22Rv1 (cell line): ENCODE data around the gene MZT2A.
"Not testable (repeated sequence)": the region's sequence is repeated elsewhere in the genome, so short reads cannot be mapped to it uniquely, and the experiment has no call there.

Source experiments
- H3K27ac ChIP-seq: fragments of 450-650 bp; 2 replicates; pipeline ENCODE4 v1.5.1; 2017
- ZFX ChIP-seq: fragments of 450-650 bp; IDR thresholded peaks from 2 replicates; pipeline ENCODE4 v1.6.1; 2017; ENCODE audit warnings: antibody characterized with exemption, borderline replicate concordance
- TF ChIP-seq, protein P1 (sequence below): fragments of 450-650 bp; IDR thresholded peaks from 2 replicates; pipeline ENCODE4 v1.5.1; 2017; ENCODE audit warnings: mild to moderate bottlenecking

The MZT2A gene, protein sequence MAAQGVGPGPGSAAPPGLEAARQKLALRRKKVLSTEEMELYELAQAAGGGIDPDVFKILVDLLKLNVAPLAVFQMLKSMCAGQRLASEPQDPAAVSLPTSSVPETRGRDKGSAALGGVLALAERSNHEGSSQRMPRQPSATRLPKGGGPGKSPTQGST

DNA sequence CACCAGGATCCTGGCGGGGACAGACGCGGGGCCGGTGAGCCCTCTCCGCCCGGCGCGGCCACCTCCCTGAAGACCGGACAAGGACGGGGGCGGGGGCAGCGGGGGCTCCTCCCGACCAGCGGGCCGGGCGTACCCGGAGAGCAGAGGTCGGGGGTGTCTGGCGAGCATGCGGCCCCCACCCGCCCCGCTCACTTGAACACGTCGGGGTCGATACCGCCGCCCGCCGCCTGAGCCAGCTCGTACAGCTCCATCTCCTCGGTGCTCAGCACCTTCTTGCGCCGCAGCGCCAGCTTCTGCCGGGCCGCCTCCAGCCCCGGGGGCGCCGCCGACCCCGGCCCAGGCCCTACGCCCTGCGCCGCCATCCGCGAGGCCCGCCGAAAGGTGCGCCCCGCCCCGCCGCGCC, at the start of gene MZT2A:
TSS of gene MZT2A (minus strand) at position 383 of the 403 bp plus-strand sequence. CDS start at position 362, 21 bp downstream.
- peak within 1 kb of the TSS; percentile 76 for H3K27ac ChIP-seq

DNA sequence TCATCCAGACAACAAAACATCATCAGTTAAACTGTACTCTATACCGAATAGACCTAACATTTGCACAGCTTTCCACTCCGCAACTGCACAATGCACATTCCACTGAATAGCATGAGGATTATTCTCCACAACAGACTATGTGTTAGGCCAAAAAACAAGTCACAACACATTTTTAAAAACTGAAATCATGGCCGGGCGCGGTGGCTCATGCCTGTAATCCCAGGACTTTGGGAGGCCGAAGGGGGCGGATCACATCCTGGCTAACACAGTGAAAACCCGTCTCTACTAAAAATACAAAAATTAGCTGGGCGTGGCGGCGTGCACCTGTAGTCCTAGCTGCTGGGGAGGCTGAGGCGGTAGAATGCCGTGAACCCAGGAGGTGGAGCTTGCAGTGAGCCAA, 46.7 kb upstream of the MZT2A start:
- not testable (repeated sequence) for H3K27ac ChIP-seq

DNA sequence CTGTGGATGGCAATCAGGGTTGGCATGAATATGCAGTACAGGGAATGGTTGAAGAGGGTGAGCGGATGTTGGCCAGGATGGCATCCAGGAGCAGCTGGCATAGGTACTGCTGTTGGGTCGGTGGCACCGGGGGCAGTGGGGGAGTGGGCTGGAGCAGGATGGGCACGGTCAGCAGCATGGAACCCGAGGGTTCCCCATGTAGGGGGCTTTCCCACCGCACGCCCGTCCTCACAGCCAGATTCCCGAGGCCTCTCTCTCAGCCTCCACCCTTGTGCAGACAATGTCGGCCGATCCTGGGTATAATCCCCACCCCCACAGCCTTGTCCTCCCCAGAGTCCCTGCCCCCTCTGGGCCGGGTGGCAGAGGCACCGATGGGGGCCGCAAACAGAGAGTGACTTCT, 44.6 kb upstream of the MZT2A start:
- not testable (repeated sequence) for H3K27ac ChIP-seq

DNA sequence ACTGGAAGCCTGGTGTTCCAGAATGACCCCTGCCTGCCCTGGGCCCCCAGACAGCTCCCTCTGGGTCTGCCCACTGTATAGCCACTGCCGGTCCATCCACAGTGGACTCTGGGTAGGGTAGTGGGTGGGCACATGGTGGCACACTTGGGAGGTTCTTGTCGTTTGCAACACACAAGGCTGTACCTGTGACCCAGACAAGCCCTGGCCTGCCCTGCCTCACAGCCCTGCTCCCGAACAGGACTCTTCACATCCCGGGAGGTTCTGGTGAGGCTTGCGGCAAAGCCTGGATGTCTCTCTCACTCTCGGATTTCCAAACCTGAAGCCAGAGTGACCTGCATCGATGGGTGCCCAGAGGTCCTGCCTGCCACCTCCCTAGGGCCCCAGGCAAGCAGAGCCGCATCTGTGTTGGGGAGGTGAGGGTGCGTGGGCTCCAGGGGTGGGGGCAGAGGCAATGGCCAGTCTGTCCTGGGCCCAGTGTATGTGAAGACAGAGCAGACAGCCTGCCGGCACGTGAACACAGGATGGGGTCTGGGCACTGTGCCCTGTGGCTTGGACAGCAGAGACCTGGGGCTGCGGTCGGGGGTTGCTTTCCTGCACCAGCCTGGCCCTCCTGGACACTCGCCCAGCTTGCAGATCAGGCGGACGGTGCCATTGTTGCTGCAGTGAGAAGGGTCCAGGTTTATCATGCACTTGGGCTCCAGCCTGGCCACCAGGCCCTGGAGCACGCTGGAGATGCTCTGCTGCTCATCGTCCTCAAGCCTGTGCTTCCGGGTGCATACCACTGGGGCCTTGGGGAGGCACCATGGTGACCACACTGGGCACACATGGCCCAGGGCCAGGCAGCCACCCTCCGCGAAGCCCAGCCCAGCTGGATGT, 44.0 kb upstream of the MZT2A start:
- H3K27ac ChIP-seq = not testable (repeated sequence)

DNA sequence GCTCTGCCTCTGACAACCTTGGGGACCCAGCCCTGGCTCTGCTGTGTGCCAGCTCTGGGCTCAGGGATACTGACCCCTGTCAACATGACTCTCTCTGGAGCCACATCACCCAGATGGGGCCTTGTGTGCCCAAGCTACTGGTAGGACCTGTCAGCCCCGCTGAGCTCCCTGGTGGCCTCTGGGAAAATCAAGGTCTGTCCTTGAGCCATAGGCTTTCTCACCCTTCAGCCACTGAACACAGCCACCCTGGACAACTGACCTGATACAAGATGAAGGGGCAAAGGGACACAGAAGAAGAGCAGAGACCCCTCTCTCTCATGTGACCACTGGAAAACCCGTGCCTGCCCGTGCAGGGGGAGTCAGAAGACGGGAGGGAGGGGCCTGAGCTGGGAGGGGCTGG, 43.3 kb upstream of the MZT2A start:
- H3K27ac ChIP-seq = no peak overlapping the region
- TF ChIP-seq ZFX = no peak
- TF ChIP-seq, protein P1, sequence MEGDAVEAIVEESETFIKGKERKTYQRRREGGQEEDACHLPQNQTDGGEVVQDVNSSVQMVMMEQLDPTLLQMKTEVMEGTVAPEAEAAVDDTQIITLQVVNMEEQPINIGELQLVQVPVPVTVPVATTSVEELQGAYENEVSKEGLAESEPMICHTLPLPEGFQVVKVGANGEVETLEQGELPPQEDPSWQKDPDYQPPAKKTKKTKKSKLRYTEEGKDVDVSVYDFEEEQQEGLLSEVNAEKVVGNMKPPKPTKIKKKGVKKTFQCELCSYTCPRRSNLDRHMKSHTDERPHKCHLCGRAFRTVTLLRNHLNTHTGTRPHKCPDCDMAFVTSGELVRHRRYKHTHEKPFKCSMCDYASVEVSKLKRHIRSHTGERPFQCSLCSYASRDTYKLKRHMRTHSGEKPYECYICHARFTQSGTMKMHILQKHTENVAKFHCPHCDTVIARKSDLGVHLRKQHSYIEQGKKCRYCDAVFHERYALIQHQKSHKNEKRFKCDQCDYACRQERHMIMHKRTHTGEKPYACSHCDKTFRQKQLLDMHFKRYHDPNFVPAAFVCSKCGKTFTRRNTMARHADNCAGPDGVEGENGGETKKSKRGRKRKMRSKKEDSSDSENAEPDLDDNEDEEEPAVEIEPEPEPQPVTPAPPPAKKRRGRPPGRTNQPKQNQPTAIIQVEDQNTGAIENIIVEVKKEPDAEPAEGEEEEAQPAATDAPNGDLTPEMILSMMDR = no peak

DNA sequence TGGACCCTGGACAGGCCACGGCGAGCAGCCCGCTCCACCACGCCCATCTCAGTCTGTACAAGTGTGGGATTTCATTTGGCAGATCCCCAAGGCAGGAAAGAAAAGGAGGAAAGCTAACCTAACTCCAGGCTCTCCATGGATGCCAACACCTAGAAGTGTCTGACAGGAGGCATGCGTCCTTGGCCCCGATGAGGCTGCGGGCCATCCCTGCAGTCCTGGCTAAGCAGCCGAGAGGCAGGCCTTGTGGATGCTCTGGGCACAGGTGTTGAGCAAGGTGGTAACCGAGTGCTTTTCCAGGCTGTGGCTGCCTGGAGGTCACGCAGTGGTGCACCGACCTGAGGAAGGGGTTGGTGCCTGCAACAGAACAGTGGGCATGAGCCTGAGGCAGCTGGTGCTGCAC, 42.8 kb upstream of the MZT2A start:
- not testable (repeated sequence) for H3K27ac ChIP-seq

DNA sequence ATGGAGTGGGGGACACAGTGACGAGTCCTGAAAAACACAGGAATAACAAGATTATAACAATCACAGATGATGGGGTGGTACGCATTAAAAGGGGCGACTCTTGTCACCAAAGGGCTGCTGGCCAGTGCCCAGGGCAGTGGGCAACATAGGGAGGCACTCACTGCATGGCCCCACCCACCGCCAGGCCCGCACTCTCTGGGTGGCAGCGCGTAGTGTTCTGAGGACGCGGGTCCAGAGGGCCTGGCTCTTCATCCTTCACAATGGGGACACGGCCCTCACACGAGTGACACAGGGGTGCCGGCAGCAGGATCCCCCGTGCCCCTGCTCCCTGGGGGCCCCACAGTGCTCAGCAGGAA, 42.1 kb upstream of the MZT2A start:
- not testable (repeated sequence) for H3K27ac ChIP-seq

DNA sequence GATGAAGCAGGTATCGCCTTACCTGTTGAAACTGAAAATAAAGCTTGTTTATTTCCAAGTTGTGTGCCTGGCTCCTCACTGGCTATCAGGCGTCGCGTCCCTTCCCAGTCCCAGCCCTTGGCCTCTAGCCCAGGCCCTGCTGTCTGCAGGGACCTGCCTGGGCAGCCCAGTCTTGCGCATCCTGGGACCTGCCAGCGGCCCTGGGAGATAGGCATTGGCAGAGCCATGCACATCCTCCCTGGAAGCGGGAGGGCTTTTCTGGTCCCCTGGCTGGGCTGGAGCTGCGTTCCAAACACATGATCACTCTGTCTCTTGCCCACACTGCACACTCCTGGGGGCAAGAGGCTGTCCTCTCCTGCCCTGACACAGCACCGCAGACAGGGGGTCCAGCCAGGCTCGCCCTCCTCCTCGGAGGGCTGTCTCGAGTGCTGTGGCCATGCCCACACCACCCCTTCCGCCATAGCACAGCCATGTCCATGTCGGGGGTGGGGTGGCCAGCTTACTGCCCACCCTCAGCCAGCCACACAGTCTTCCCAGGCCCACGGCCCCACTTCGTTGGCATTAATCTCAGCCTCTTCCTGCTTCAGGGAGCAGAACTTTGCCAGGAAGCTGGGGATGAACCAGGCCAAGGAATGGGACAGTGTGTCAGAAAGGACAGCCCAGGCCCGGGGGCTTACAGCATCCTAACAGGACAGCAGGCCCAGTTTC, 41.6 kb upstream of the MZT2A start:
- H3K27ac ChIP-seq = not testable (repeated sequence)

DNA sequence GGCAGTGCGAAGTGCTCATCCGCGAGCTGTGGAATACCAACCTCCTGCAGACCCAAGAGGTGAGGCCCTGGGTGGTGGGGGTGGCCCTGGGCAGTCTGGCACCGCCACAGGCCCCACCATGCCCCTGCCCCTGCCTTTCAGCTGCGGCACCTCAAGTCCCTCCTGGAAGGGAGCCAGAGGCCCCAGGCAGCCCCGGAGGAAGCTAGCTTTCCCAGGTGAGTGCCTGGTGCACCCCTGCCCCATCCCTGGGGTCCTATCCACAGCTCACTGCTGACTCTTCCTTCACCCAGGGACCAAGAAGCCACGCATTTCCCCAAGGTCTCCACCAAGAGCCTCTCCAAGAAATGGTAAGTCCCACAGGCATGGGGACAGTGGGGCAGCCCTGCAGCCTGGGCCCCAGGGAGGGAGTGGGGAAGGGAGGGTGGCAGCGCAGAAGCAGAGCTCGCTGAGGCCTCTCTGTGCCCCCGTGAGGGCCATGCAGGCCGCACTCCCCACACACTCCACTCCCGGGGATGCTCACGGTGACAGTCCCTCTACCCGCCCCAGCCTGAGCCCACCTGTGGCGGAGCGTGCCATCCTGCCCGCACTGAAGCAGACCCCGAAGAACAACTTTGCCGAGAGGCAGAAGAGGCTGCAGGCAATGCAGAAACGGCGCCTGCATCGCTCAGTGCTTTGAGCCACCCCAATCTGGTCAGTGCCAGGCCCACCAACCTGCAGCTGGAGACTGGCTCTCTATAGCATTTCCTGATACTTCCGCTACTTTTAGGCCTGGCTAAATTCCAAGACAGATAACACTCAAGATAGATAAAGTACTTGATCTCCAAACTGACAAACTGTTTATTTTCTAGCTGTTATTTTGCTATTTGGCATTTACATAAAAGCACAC, 40.8 kb upstream of the MZT2A start:
- H3K27ac ChIP-seq = not testable (repeated sequence)

DNA sequence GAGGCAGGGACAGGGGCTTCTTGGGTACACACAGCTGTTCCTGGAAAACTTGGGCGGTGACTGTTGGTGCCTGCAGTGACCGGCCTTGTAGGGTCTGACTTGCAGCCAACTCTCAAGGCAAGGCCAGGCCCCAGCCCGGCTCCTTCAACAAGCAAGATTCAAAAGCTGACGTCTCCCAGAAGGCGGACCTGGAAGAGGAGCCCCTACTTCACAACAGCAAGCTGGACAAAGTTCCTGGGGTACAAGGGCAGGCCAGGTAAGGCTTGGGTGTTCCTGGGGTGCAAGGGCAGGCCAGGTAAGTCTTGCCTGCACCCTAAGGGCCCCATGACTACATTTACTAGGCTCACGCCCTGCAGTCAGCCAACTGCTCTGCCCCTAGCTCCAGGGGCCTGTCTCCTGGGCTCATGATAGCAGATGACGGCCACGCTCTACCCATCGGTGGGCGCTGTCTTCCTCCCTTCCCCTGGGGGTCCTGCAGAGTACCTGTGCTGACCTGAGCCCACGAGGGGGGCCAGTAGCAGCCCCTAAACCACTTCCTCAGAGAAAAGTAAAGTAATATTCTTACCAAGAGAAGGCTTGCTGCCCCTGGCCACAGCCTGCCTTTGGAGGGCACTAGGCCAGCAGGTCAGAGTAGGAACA, 39.5 kb upstream of the MZT2A start:
- not testable (repeated sequence) for H3K27ac ChIP-seq

DNA sequence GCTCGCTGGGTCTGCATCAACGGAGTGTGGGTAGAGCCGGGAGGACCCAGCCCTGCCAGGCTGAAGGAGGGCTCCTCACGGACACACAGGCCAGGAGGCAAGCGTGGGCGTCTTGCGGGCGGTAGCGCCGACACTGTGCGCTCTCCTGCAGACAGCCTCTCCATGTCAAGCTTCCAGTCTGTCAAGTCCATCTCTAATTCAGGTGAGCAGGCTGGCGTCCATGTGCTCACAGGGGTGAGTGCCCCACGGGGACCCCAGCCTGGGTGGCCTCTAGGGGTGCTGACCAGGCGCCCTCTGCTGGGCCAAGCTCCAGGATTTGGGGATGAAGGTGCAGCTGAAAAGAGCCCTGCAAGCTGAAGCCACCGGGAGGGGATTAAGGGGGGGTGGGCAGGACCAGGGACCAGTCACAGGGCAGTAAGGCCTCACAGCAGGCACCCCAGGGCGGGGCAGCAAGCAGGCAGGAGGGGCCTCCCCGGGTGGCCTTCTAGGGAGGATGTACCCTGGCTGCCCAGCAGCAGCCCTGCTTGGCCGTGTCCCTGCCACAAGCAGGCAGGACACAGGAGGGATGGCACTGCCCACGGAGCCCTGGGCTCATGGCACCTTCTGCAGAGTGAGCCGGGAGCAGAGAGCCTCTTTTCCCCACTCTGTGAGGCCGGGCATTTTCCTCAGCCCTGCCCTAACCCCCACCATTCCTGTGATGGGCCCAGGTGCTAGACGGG, 38.6 kb upstream of the MZT2A start:
- not testable (repeated sequence) for H3K27ac ChIP-seq

DNA sequence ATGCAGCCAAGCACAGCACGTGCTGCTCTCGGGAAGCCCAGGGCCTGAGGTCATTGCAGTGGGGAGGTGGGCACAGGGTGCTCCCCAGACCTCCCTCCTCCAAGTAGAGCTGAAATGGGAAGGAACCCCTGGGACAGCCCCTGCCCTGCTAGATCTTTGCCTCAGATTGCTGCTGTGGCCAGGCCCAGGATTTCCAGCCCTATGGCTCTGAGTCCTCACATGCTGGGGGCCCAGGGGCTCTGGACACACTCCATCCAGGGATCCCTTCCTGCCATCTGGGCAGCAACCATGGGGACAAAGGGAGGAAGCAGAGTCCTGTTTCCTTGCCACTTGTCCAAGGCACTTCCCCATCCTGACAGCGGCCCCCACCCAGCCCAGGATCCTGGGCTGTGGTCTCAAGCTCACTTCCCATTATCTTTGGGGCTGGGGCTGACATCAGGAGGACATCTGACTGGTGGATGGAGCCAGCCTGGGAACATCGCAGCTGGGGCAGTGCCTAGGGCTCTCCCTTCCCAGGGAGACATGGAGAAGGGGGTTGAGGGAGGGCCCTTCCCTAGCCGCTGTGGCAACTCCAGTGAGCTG, 37.8 kb upstream of the MZT2A start:
- not testable (repeated sequence) for H3K27ac ChIP-seq

DNA sequence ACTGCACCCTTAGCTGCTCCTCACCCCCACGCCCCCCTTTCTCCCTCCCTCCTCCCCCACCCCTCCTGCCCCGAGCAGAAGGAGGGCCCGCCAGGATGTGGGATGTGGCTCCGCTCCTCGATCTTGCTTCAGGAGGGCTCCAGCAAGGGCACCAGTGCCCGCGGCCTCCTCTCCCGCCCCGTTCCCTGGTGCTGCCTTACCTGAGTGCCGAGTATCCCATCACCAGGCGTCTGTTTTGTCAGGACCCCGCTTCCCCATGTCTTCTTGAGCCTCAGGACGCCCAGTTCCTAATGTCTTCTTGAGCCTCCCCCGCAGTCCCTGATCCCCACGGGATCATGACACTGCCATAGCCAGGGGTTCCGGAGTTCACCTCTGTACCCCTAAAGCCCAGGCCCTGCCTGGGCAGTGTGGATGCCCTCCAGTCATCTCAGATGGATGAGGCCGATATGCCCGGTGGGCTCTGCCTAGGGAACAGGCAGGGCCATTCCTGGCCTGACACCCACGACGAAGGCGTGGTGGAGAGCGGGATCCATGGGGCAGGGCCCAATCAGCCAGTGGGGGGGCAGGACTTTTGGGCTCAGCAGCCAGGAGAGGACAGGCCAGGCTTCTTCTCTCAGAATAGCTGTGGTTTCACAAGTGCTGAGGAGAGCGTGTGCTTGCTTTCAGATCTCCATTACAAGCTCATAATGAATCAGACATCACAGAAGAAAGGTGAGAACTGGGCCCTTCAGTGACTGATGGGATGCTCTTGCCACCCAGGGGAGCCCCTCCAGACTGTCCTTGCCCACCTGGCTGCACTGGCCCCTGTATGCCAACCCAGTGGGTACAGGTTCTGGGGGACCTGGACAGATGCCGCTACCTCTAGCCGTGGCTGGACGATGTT, 37.0 kb upstream of the MZT2A start:
- H3K27ac ChIP-seq = peak overlapping the region; percentile 25; the same call in 1 of the 2 replicates

DNA sequence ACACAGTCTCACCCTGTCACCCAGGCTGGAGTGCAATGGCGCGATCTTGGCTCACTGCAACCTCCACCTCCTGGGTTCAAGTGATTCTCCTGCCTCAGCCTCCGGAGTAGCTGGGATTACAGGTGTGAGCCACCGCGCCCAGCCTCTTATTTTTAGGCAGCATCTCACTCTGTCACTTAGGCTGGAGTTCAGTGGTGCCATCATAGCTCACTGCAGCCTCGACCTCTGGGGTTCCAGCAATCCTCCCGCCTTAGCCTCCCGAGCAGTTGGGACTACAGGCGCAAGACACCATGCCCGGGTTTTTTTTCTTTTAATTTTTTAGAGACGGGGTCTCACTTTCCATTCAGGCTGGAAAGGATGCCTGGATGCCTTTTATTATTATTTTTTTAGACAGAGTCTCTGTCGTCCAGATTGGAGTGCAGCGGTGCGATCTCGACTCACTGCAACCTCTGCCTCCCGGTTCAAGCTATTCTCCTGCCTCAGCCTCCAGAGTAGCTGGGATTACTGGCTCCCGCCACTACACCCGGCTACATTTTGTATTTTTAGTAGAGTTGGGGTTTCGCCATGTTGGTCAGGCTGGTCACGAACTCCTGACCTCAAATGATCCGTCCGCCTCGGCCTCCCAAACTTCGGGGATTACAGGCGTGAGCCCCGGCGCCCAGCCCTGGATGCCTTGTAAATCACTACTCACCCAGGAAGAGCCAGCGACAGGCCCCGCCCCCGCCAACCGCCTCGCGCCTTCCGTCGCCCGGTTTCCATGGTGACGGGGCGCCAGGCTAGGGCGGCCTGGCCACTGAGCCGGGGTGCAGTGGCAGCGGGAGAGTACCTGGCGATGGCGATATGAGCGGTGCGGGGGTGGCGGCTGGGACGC, 35.2 kb upstream of the MZT2A start, which contains the start of gene CCDC74A:
TSS of gene CCDC74A (plus strand) at position 758 of the 871 bp plus-strand sequence. CDS start at position 841, 83 bp downstream.
- peak within 1 kb of the TSS; percentile 62 for H3K27ac ChIP-seq

DNA sequence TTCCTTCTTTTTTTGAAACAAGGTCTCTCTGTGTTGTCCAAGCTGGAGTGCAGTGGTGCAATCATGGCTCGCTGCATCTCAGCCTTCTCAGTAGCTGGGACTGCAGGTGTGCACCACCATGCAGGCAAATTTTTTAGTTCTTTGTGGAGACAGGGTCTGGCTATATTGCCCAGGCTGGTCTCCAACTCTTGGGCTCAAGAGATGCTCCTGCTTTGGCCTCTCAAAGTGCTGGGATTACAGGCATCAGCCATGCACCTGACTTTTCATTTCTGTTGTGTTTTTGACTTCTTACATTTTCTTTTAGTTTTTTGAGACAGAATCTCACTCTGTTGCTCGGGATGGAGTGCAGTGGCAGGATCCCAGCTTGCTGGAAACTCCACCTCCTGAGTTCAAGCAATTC, 33.1 kb upstream of the MZT2A start:
- peak overlapping the region; percentile 60 for H3K27ac ChIP-seq
